CD8-positive, alpha-beta memory T cell (primary cell): ENCODE data around the gene PTPN22. TPM values are rescaled to one million over a fixed set of nuclear protein-coding genes. Genes with fewer than 3 reads are reported as not detected.

Source experiments
- CTCF ChIA-PET: fragments of 350-600 bp; sonication (Branson Sonifier 250); formaldehyde crosslinking; loops from one replicate; lab custom pipeline; 2021; ENCODE audit warnings: antibody characterized with exemption; lab: Charles Lee
- POLR2A ChIA-PET: fragments of 350-600 bp; sonication (Branson Sonifier 250); formaldehyde crosslinking; loops from one replicate; lab custom pipeline; 2021; ENCODE audit warnings: antibody characterized with exemption; lab: Charles Lee
- DNase-seq, 5 donors: peaks; one replicate each; pipeline versions ENCODE4 v3.0.0 to v3.0.0-alpha.2; 2020 to 2022; ENCODE audit warnings: mixed read lengths in 1 of 5
- H3K27ac ChIP-seq: one replicate; pipeline ENCODE4 v1.7.0; 2013; ENCODE audit warnings: low read depth, mild to moderate bottlenecking, low read length, moderate library complexity
- H3K27me3 ChIP-seq: 2 replicates; pipeline ENCODE4 v1.7.0; 2013; ENCODE audit warnings: low read length, mild to moderate bottlenecking; ENCODE audit not compliant: insufficient read depth, poor library complexity, severe bottlenecking
- H3K36me3 ChIP-seq: 2 replicates; pipeline ENCODE4 v1.7.0; 2013; ENCODE audit warnings: mild to moderate bottlenecking, low read length, moderate library complexity; ENCODE audit not compliant: insufficient read depth
- H3K4me1 ChIP-seq: 2 replicates; pipeline ENCODE4 v1.7.0; 2013; ENCODE audit warnings: mild to moderate bottlenecking, low read length, moderate library complexity; ENCODE audit not compliant: insufficient read depth
- H3K4me3 ChIP-seq: 2 replicates; pipeline ENCODE4 v1.7.0; 2013; ENCODE audit warnings: mild to moderate bottlenecking, low read length
- H3K9me3 ChIP-seq: 2 replicates; pipeline ENCODE4 v1.7.0; 2013; ENCODE audit warnings: mild to moderate bottlenecking, low read length
- H3K27ac Mint-ChIP-seq, 8 donors: one replicate each; pipeline ENCODE4 v1.8.0; 2020 to 2021; ENCODE audit warnings: mixed read lengths in 8 of 8, mild to moderate bottlenecking in 6 of 8, inconsistent platforms in 3 of 8, moderate library complexity in 3 of 8
- H3K27me3 Mint-ChIP-seq, 2 donors: one replicate each; pipeline ENCODE4 v1.8.0; 2020 to 2021; ENCODE audit warnings: mixed read lengths in 2 of 2, mild to moderate bottlenecking in 1 of 2, moderate library complexity in 1 of 2
- H3K36me3 Mint-ChIP-seq, 3 donors: one replicate each; pipeline ENCODE4 v1.8.0; 2020 to 2021; ENCODE audit warnings: mixed read lengths in 3 of 3, inconsistent platforms in 1 of 3, mild to moderate bottlenecking in 1 of 3
- H3K4me1 Mint-ChIP-seq, 3 donors: one replicate each; pipeline ENCODE4 v1.8.0; 2020 to 2021; ENCODE audit warnings: mixed read lengths in 3 of 3, inconsistent platforms in 1 of 3, mild to moderate bottlenecking in 1 of 3
- H3K4me3 Mint-ChIP-seq, 7 donors: one replicate each; pipeline ENCODE4 v1.8.0; 2020 to 2021; ENCODE audit warnings: mixed read lengths in 7 of 7, mild to moderate bottlenecking in 6 of 7, moderate library complexity in 4 of 7, inconsistent platforms in 2 of 7
- H3K9me3 Mint-ChIP-seq, 5 donors: one replicate each; pipeline ENCODE4 v1.8.0; 2020 to 2022; ENCODE audit warnings: mixed read lengths in 5 of 5, mild to moderate bottlenecking in 3 of 5, moderate library complexity in 2 of 5, inconsistent platforms in 1 of 5
- polyA plus RNA-seq: library from polyadenylated mRNA; unstranded; fragments of 300-500 nt; fragmentation: Illumina TruSeq; gene quantifications from one replicate; pipeline ENCODE4 v1.2.3, GENCODE V29; 2021
- total RNA-seq, 2 experiments: library from RNA; stranded (reverse); gene quantifications; one replicate each; pipeline ENCODE4 v1.2.3, GENCODE V29; 2021

PTPN22 gene
- total and polyA plus RNA-seq, 3 experiments from 2014 or later: 57.7 to 83.2 (median 66.5) TPM

GRCh38 chr1:113797472-113797871 lies 74.0 kb downstream of the PTPN22 start:
- H3K27ac Mint-ChIP-seq: peak overlapping the region in 1 of 8 donors; percentile 66

GRCh38 chr1:113793878-113794834 lies 77.4 kb downstream of the PTPN22 start:
- H3K27ac Mint-ChIP-seq: peak overlapping the region; percentile 6 to 92 (median 54)
- H3K27me3 Mint-ChIP-seq: no peaks in the 10 kb centered on the region
- peaks cover 68 to 92% (median 83%) of the 10 kb centered on the region in 3 donors for H3K4me1 Mint-ChIP-seq
- DNase-seq: no peak
- peaks cover 9 to 50% (median 15%) of the 10 kb centered on the region in 3 donors for H3K36me3 Mint-ChIP-seq
- H3K9me3 Mint-ChIP-seq: no peaks in the 10 kb centered on the region
- no peak overlapping the region for H3K27ac ChIP-seq
- peak overlapping the region in 1 of 7 donors; percentile 34 for H3K4me3 Mint-ChIP-seq
- peaks cover 18% of the 10 kb centered on the region for H3K36me3 ChIP-seq
- H3K4me3 ChIP-seq: no peak overlapping the region
- H3K27me3 ChIP-seq: no peaks in the 10 kb centered on the region
- H3K9me3 ChIP-seq: no peaks in the 10 kb centered on the region
- ChIA-PET POLR2A (no interaction called here), CTCF (interaction anchor here (1.2 kb wide), 1 partner anchor 9 kb away, joined by 8 read pairs; no protein-coding TSS in a partner anchor)
- peaks cover 36% of the 10 kb centered on the region for H3K4me1 ChIP-seq

More at GRCh38 chr1:113797472-113797871, 74.0 kb downstream of the PTPN22 start:
- Histone ChIP-seq H3K4me3 (no peak overlapping the region), H3K27me3 (no peaks in the 10 kb centered on the region), H3K27ac (no peak overlapping the region), H3K4me1 (peaks cover 44% of the 10 kb centered on the region), H3K9me3 (no peaks in the 10 kb centered on the region), H3K36me3 (peaks cover 18% of the 10 kb centered on the region)
- Mint-ChIP-seq H3K4me1 (peaks cover 64 to 87% (median 82%) of the 10 kb centered on the region in 3 donors), H3K27me3 (no peaks in the 10 kb centered on the region), H3K9me3 (no peaks in the 10 kb centered on the region), H3K4me3 (no peak overlapping the region), H3K36me3 (peaks cover 9 to 42% (median 15%) of the 10 kb centered on the region in 3 donors)
- ChIA-PET CTCF (no interaction called here), POLR2A (no interaction called here)
- no peak for DNase-seq

GRCh38 chr1:113792986-113793385 lies 78.5 kb downstream of the PTPN22 start:
- ChIA-PET CTCF (interaction anchor here (1.2 kb wide), 1 partner anchor 11 kb away, joined by 8 read pairs; no protein-coding TSS in a partner anchor), POLR2A (interaction anchor here (0.9 to 1.7 kb wide), 3 partner anchors 10 to 19 kb away, joined by 3 to 9 read pairs (median 7); partner anchors contain the start of gene RSBN1)
- peak overlapping the region in 7 of 8 donors; percentile 44 to 90 (median 67) for H3K27ac Mint-ChIP-seq
- H3K4me1 Mint-ChIP-seq: peaks cover 65 to 92% (median 83%) of the 10 kb centered on the region in 3 donors
- H3K4me3 ChIP-seq: no peak overlapping the region
- H3K4me1 ChIP-seq: peaks cover 38% of the 10 kb centered on the region
- peaks cover 18% of the 10 kb centered on the region for H3K36me3 ChIP-seq
- peaks cover 9 to 56% (median 15%) of the 10 kb centered on the region in 3 donors for H3K36me3 Mint-ChIP-seq
- no peaks in the 10 kb centered on the region for H3K27me3 ChIP-seq
- H3K27me3 Mint-ChIP-seq: no peaks in the 10 kb centered on the region
- H3K4me3 Mint-ChIP-seq: no peak overlapping the region
- no peaks in the 10 kb centered on the region for H3K9me3 ChIP-seq
- H3K9me3 Mint-ChIP-seq: no peaks in the 10 kb centered on the region
- DNase-seq: no peak
- no peak overlapping the region for H3K27ac ChIP-seq

GRCh38 chr1:113792471-113792870 lies 79.0 kb downstream of the PTPN22 start:
- no peaks in the 10 kb centered on the region for H3K27me3 ChIP-seq
- no peak overlapping the region for H3K27ac ChIP-seq
- H3K36me3 ChIP-seq: peaks cover 15% of the 10 kb centered on the region
- H3K27ac Mint-ChIP-seq: peak overlapping the region; percentile 6 to 95 (median 82)
- no peaks in the 10 kb centered on the region for H3K9me3 ChIP-seq
- peak overlapping the region in 4 of 7 donors; percentile 5 to 23 (median 14) for H3K4me3 Mint-ChIP-seq
- peaks cover 9 to 52% (median 10%) of the 10 kb centered on the region in 3 donors for H3K36me3 Mint-ChIP-seq
- peak in 1 of 5 donors; percentile 14 for DNase-seq
- peaks cover 65 to 92% (median 83%) of the 10 kb centered on the region in 3 donors for H3K4me1 Mint-ChIP-seq
- CTCF ChIA-PET: interaction anchor here (0.6 to 1.2 kb wide), 2 partner anchors 11 to 13 kb away, joined by 3 to 8 read pairs; no protein-coding TSS in a partner anchor
- no peaks in the 10 kb centered on the region for H3K9me3 Mint-ChIP-seq
- POLR2A ChIA-PET: interaction anchor here (0.9 to 1.7 kb wide), 3 partner anchors 9 to 19 kb away, joined by 3 to 9 read pairs (median 7); partner anchors contain the start of gene RSBN1
- no peak overlapping the region for H3K4me3 ChIP-seq
- H3K4me1 ChIP-seq: peaks cover 40% of the 10 kb centered on the region
- no peaks in the 10 kb centered on the region for H3K27me3 Mint-ChIP-seq

- Mint-ChIP-seq H3K27me3 (no peaks in the 10 kb centered on the region), H3K4me1 (peaks cover 68 to 87% (median 82%) of the 10 kb centered on the region in 3 donors), H3K27ac (peak overlapping the region; percentile 22 to 94 (median 75)), H3K36me3 (peaks cover 0 to 23% (median 0%) of the 10 kb centered on the region in 3 donors), H3K9me3 (no peaks in the 10 kb centered on the region), H3K4me3 (no peak overlapping the region)
- Histone ChIP-seq H3K4me1 (peaks cover 68% of the 10 kb centered on the region), H3K27ac (no peak overlapping the region), H3K4me3 (no peak overlapping the region), H3K27me3 (no peaks in the 10 kb centered on the region), H3K9me3 (no peaks in the 10 kb centered on the region), H3K36me3 (no peaks in the 10 kb centered on the region)
- ChIA-PET POLR2A (interaction anchor here (0.8 to 0.9 kb wide), 3 partner anchors 13 to 31 kb away, joined by 3 to 4 read pairs (median 3); partner anchors contain the start of gene RSBN1), CTCF (interaction anchor here (0.9 kb wide), 1 partner anchor 29 kb away, joined by 3 read pairs; the partner anchor contains the start of gene PHTF1)
- DNase-seq: no peak
Observed at GRCh38 chr1:113788802-113789201, 82.7 kb downstream of the PTPN22 start.

GRCh38 chr1:113787663-113788062 lies 83.8 kb downstream of the PTPN22 start:
- Mint-ChIP-seq H3K4me3 (no peak overlapping the region), H3K27me3 (no peaks in the 10 kb centered on the region), H3K36me3 (peaks cover 0 to 20% (median 0%) of the 10 kb centered on the region in 3 donors), H3K9me3 (no peaks in the 10 kb centered on the region), H3K4me1 (peaks cover 61 to 77% (median 72%) of the 10 kb centered on the region in 3 donors), H3K27ac (peak overlapping the region; percentile 31 to 94 (median 78))
- CTCF ChIA-PET: no interaction called here
- Histone ChIP-seq H3K4me3 (no peak overlapping the region), H3K4me1 (peaks cover 73% of the 10 kb centered on the region), H3K36me3 (no peaks in the 10 kb centered on the region), H3K9me3 (no peaks in the 10 kb centered on the region), H3K27ac (no peak overlapping the region), H3K27me3 (no peaks in the 10 kb centered on the region)
- POLR2A ChIA-PET: no interaction called here
- no peak for DNase-seq

GRCh38 chr1:113786069-113786468 lies 85.4 kb downstream of the PTPN22 start:
- H3K36me3 ChIP-seq: no peaks in the 10 kb centered on the region
- H3K27ac ChIP-seq: no peak overlapping the region
- H3K9me3 Mint-ChIP-seq: no peaks in the 10 kb centered on the region
- DNase-seq: no peak
- peak overlapping the region; percentile 29 to 96 (median 82) for H3K27ac Mint-ChIP-seq
- no peaks in the 10 kb centered on the region for H3K27me3 ChIP-seq
- H3K4me3 ChIP-seq: no peak overlapping the region
- H3K36me3 Mint-ChIP-seq: peaks cover 0 to 20% (median 0%) of the 10 kb centered on the region in 3 donors
- ChIA-PET POLR2A (interaction anchor here (1.8 kb wide), 1 partner anchor 26 kb away, joined by 7 read pairs; the partner anchor contains the start of gene RSBN1), CTCF (interaction anchor here (0.8 kb wide), 1 partner anchor 714 kb away, joined by 3 read pairs; no protein-coding TSS in a partner anchor)
- H3K4me1 Mint-ChIP-seq: peaks cover 48 to 61% (median 57%) of the 10 kb centered on the region in 3 donors
- no peaks in the 10 kb centered on the region for H3K9me3 ChIP-seq
- H3K4me3 Mint-ChIP-seq: no peak overlapping the region
- peaks cover 74% of the 10 kb centered on the region for H3K4me1 ChIP-seq
- H3K27me3 Mint-ChIP-seq: no peaks in the 10 kb centered on the region
